A549 (cell line): Measurements from ENCODE around the gene FAXDC2. TPM values are rescaled to one million over a fixed set of nuclear protein-coding genes. Genes with fewer than 3 reads are reported as not detected.

ENCODE experiments used
- ATAC-seq, 2 experiments: fragments of 200-7000 bp in 1 of 2; fragments of >200 bp in 1 of 2; cut with Nextera tagmentation in 1 of 2; cut with Tn5 transposase in 1 of 2; 3 replicates each; pipeline versions ENCODE4 v1.8.0 to v1.9.1; 2018 to 2020; ENCODE audit warnings: mild to moderate bottlenecking in 1 of 2, moderate library complexity in 1 of 2
- CTCF ChIA-PET: fragments of 300-600 bp; sonication (Branson Sonifier 250); formaldehyde crosslinking; extraction: SDS; loops from one replicate; lab custom pipeline; 2021; ENCODE audit warnings: antibody characterized with exemption, inconsistent platforms; lab: Yijun Ruan, JAX
- POLR2A ChIA-PET: fragments of 350-600 bp; formaldehyde crosslinking; extraction: SDS; loops from one replicate; lab custom pipeline; 2021; ENCODE audit warnings: antibody characterized with exemption, inconsistent platforms; lab: Yijun Ruan, JAX
- DNase-seq, 2 experiments: peaks; one replicate each; pipeline versions ENCODE4 v3.0.0 to v3.0.0-alpha.2; 2011 to 2016; ENCODE audit warnings: low read depth in 1 of 2, low spot score in 1 of 2
- FAIRE-seq: peaks from 2 replicates; lab custom pipeline; 2011; peaks lifted over from hg19 to GRCh38; lab: Jason Lieb, UNC
- H3K27ac ChIP-seq, 2 experiments: fragments of >200 bp; sonication (Bioruptor Twin); formaldehyde crosslinking; 3 replicates each; pipeline ENCODE4 v1.5.1; 2016 to 2017
- H3K4me1 ChIP-seq: fragments of >200 bp; sonication (Bioruptor Twin); formaldehyde crosslinking; 3 replicates; pipeline ENCODE4 v1.6.1; 2016
- H3K4me2 ChIP-seq: fragments of >200 bp; sonication (Bioruptor Twin); formaldehyde crosslinking; 3 replicates; pipeline ENCODE4 v1.6.1; 2016
- H3K4me3 ChIP-seq: fragments of >200 bp; sonication (Bioruptor Twin); formaldehyde crosslinking; 3 replicates; pipeline ENCODE4 v1.5.1; 2016
- H3K9me3 ChIP-seq: fragments of >200 bp; sonication (Bioruptor Twin); formaldehyde crosslinking; 3 replicates; pipeline ENCODE4 v1.6.1; 2016
- CHD2 ChIP-seq: fragments of 150-350 bp; IDR thresholded peaks from 2 replicates; pipeline ENCODE4 v1.6.1; 2014; ENCODE audit warnings: low read length; ENCODE audit not compliant: partially characterized antibody
- CHD4 ChIP-seq: fragments of 200-600 bp; sonication (generic); IDR thresholded peaks from 2 replicates; pipeline ENCODE4 v1.6.1; 2016; ENCODE audit warnings: antibody characterized with exemption, mild to moderate bottlenecking, borderline replicate concordance
- EHMT2 ChIP-seq: fragments of 200-600 bp; sonication (generic); IDR thresholded peaks from 2 replicates; pipeline ENCODE4 v1.6.1; 2016; ENCODE audit warnings: antibody characterized with exemption, low read depth, mild to moderate bottlenecking, moderate library complexity
- GATA3 ChIP-seq: IDR thresholded peaks from 2 replicates; pipeline ENCODE4 v1.6.1; 2012; ENCODE audit warnings: borderline replicate concordance
- HEYL ChIP-seq: fragments of 250-450 bp; sonication (Bioruptor Pico); IDR thresholded peaks from 2 replicates; pipeline ENCODE4 v1.8.0; 2021; ENCODE audit warnings: mild to moderate bottlenecking, moderate library complexity
- JUNB ChIP-seq: fragments of >200 bp; sonication (Bioruptor Twin); formaldehyde crosslinking; IDR thresholded peaks from 2 replicates; pipeline ENCODE4 v1.6.1; 2016
- KDM1A ChIP-seq: fragments of 200-600 bp; sonication (generic); IDR thresholded peaks from 2 replicates; pipeline ENCODE4 v1.6.1; 2016; ENCODE audit warnings: low read depth, mild to moderate bottlenecking
- KDM5A ChIP-seq: fragments of 200-600 bp; sonication (generic); IDR thresholded peaks from 2 replicates; pipeline ENCODE4 v1.6.1; 2016; ENCODE audit warnings: antibody characterized with exemption, mild to moderate bottlenecking
- MAFK ChIP-seq: fragments of 450-650 bp; IDR thresholded peaks from 2 replicates; pipeline ENCODE4 v1.6.1; 2014; ENCODE audit not compliant: partially characterized antibody
- MAZ ChIP-seq: fragments of 150-350 bp; IDR thresholded peaks from 2 replicates; pipeline ENCODE4 v1.6.1; 2014; ENCODE audit warnings: antibody characterized with exemption, low read depth, low read length, borderline replicate concordance
- NFE2L2 ChIP-seq: fragments of 150-350 bp; conservative IDR thresholded peaks from 2 replicates; pipeline ENCODE4 v1.6.1; 2014; ENCODE audit warnings: low read length
- NR3C1 ChIP-seq: fragments of >200 bp; sonication (Bioruptor Twin); formaldehyde crosslinking; IDR thresholded peaks from 3 replicates; pipeline ENCODE4 v1.6.1; 2017
- PHF8 ChIP-seq: fragments of 200-600 bp; sonication (generic); IDR thresholded peaks from 2 replicates; pipeline ENCODE4 v1.6.1; 2016; ENCODE audit warnings: low read depth, mild to moderate bottlenecking, antibody characterized with exemption, moderate library complexity, borderline replicate concordance
- POLR2A ChIP-seq: IDR thresholded peaks from 2 replicates; pipeline ENCODE4 v1.6.1; 2012; ENCODE audit warnings: mild to moderate bottlenecking, low read length
- POLR2AphosphoS2 ChIP-seq: conservative IDR thresholded peaks from 2 replicates; pipeline ENCODE4 v1.6.1; 2012; ENCODE audit warnings: low read length, improper control_type of control experiment, inconsistent platforms
- RAD21 ChIP-seq, 2 experiments: fragments of >200 bp in 1 of 2; sonication (Bioruptor Twin) in 1 of 2; formaldehyde crosslinking in 1 of 2; IDR thresholded peaks in 1 of 2; conservative IDR thresholded peaks in 1 of 2; 2 replicates in 1 of 2; 3 replicates in 1 of 2; pipeline ENCODE4 v1.6.1; 2012 to 2018; ENCODE audit warnings: inconsistent platforms in 1 of 2
- RARB ChIP-seq: fragments of 250-450 bp; sonication (Bioruptor Pico); IDR thresholded peaks from 2 replicates; pipeline ENCODE4 v1.8.0; 2021; ENCODE audit warnings: mild to moderate bottlenecking, moderate library complexity
- RFX5 ChIP-seq: fragments of 450-650 bp; IDR thresholded peaks from 2 replicates; pipeline ENCODE4 v1.7.1; 2014; ENCODE audit warnings: antibody characterized with exemption, mild to moderate bottlenecking, moderate library complexity
- TFCP2L1 ChIP-seq: fragments of 250-450 bp; sonication (Bioruptor Pico); IDR thresholded peaks from 2 replicates; pipeline ENCODE4 v1.5.0; 2021; ENCODE audit warnings: mild to moderate bottlenecking
- TP53 ChIP-seq: fragments of 250-450 bp; sonication (Bioruptor Pico); IDR thresholded peaks from 2 replicates; pipeline ENCODE4 v1.5.0; 2021; ENCODE audit warnings: mild to moderate bottlenecking, moderate library complexity
- ZC3H11A ChIP-seq: fragments of 450-650 bp; IDR thresholded peaks from 2 replicates; pipeline ENCODE4 v1.6.1; 2014; ENCODE audit warnings: antibody characterized with exemption, mild to moderate bottlenecking
- ZFP36 ChIP-seq: fragments of 450-650 bp; IDR thresholded peaks from 2 replicates; pipeline ENCODE4 v1.6.1; 2014; ENCODE audit warnings: borderline replicate concordance; ENCODE audit not compliant: partially characterized antibody
- ZNF302 ChIP-seq: fragments of 250-450 bp; sonication (Bioruptor Pico); IDR thresholded peaks from 2 replicates; pipeline ENCODE4 v1.9.0; 2021; ENCODE audit warnings: inconsistent platforms, mild to moderate bottlenecking, moderate library complexity
- ZSCAN20 ChIP-seq: fragments of 250-450 bp; sonication (Bioruptor Pico); IDR thresholded peaks from 2 replicates; pipeline ENCODE4 v1.8.0; 2022; ENCODE audit warnings: mild to moderate bottlenecking, moderate library complexity
- WGBS: methylation state at CpG from one replicate; pipeline ENCODE4 v1.1.6; 2017; ENCODE audit errors: missing lambda C conversion rate; 5-methylcytosine and 5-hydroxymethylcytosine counted together
- polyA plus RNA-seq, 4 experiments: library from polyadenylated mRNA; depleted of rRNA in 3 of 4; stranded (reverse); fragments of >200 nt; fragmentation: RNase III in 1 of 4; extraction: RNeasy Plus Mini Kit Qiagen cat#74134 plus additional on column Dnase treatment in 1 of 4; gene quantifications; 2 replicates in 3 of 4; 3 replicates in 1 of 4; pipeline ENCODE4 v1.2.3, GENCODE V29; 2011 to 2017
- TF ChIP-seq, protein P1 (sequence below): fragments of >200 bp; sonication (Bioruptor Twin); formaldehyde crosslinking; IDR thresholded peaks from 3 replicates; pipeline ENCODE4 v1.5.1; 2016
- TF ChIP-seq, protein P2 (sequence below): fragments of 250-450 bp; sonication (Bioruptor Pico); IDR thresholded peaks from 2 replicates; pipeline ENCODE4 v1.5.0; 2020; ENCODE audit warnings: low read depth, mild to moderate bottlenecking, moderate library complexity
- TF ChIP-seq, protein P3 (sequence below): fragments of >200 bp; sonication (Bioruptor Twin); formaldehyde crosslinking; IDR thresholded peaks from 3 replicates; pipeline ENCODE4 v1.6.1; 2016

FAXDC2 gene
- polyA plus RNA-seq, 2 of the 4 experiments (the other 2 are of a cell fraction), result 0.14 to 0.94 TPM

DNA sequence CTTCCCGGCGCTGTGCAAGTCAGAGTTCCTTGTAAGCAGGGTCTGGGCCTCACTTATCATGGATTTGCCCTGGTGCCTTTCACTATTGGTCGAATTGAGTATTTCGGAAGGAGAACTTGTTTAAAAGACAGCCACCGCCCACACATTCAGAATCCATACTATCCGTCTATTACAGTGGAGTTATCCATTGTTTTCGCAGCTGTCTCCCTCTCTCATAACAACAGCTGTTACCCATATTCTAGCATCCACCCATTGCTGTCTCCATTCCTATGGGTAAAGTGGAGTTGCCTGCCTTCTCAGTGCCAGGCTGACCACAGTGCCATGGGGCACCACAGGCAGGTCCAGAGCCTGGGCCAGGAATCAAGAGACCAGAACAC, 20.2 kb downstream of the FAXDC2 start:
- WGBS, result 84% methylated on average over 7 of the region's 7 CpGs
- no peak overlapping the region for H3K4me3 ChIP-seq
- no peak for TF ChIP-seq CHD2
- TF ChIP-seq ZSCAN20 (CRISPR knock-in tag), result no peak
- TF ChIP-seq MAFK, result no peak
- TF ChIP-seq HEYL (CRISPR knock-in tag), result no peak
- no peak for TF ChIP-seq POLR2A
- no peak for TF ChIP-seq RFX5
- TF ChIP-seq GATA3, result no peak
- TF ChIP-seq ZC3H11A, result no peak
- no peak for TF ChIP-seq TFCP2L1 (CRISPR knock-in tag)
- no peak for TF ChIP-seq RAD21 (conservative IDR thresholded peaks at IDR 0.05 in 1 of 2, IDR thresholded peaks at IDR 0.05 in 1 of 2)
- TF ChIP-seq ZFP36, result no peak
- no peak for TF ChIP-seq RARB
- TF ChIP-seq, protein P1, sequence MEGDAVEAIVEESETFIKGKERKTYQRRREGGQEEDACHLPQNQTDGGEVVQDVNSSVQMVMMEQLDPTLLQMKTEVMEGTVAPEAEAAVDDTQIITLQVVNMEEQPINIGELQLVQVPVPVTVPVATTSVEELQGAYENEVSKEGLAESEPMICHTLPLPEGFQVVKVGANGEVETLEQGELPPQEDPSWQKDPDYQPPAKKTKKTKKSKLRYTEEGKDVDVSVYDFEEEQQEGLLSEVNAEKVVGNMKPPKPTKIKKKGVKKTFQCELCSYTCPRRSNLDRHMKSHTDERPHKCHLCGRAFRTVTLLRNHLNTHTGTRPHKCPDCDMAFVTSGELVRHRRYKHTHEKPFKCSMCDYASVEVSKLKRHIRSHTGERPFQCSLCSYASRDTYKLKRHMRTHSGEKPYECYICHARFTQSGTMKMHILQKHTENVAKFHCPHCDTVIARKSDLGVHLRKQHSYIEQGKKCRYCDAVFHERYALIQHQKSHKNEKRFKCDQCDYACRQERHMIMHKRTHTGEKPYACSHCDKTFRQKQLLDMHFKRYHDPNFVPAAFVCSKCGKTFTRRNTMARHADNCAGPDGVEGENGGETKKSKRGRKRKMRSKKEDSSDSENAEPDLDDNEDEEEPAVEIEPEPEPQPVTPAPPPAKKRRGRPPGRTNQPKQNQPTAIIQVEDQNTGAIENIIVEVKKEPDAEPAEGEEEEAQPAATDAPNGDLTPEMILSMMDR, result no peak
- TF ChIP-seq KDM5A, result no peak
- TF ChIP-seq ZNF302, result no peak
- TF ChIP-seq, all 56 proteins: peak for 0
- H3K4me2 ChIP-seq, result peak overlapping the region; percentile 34; the same call in 2 of the 3 replicates
- CTCF ChIA-PET, result interaction anchor here (1.1 to 1.2 kb wide), 2 partner anchors 21 to 27 kb away, joined by 3 to 4 read pairs; partner anchors contain the start of gene FAXDC2
- FAIRE-seq, result no peak
- no peaks in the 10 kb centered on the region for H3K9me3 ChIP-seq
- DNase-seq, result no peak
- H3K4me1 ChIP-seq, result peaks cover 34% of the 10 kb centered on the region
- no peak for ATAC-seq
- POLR2A ChIA-PET, result interaction anchor here (1.4 kb wide), 1 partner anchor 27 kb away, joined by 5 read pairs; no protein-coding TSS in a partner anchor
- H3K27ac ChIP-seq, result peak overlapping the region; percentile 20 to 46; a peak in 3 of 6 replicates

DNA sequence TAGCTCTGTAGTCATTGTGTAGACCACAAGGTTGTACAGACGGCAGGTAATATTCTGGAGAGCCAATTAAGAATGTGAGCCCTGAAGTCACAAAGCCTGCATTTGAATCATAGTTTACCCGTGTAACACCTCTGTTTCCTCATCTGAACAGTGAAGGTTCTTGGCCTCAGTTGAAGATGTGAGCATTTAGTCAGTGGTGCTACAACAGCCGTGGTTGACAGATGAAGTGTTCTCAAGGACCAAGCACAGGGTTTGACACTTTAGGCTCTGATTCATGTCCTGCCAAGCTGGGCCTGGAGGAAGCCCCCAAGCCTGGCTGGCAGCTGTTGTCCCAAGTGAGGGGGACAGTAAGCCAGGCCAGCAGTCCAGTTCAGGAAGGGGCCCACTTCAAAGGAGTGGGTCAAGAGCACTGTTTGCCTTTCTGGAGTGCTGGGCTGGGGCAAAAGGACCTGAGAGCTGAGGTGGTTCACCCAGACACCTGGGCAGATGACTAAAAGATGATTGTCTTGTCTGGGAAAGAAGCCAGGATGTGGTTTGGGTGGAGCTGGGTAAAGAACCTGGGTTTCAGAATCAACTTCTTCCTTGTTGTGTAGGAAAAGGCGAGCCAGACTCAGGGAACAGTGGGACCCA, 20.7 kb downstream of the FAXDC2 start:
- peak overlapping the region; percentile 20 to 46; a peak in 3 of 6 replicates for H3K27ac ChIP-seq
- whole genome bisulfite sequencing, result 52% methylated on average over 4 of the region's 4 CpGs
- DNase-seq, result peak in 1 of 2 experiments; percentile 50
- TF ChIP-seq EHMT2 (no peak), ZSCAN20 (CRISPR knock-in tag) (no peak), NFE2L2 (no peak), NR3C1 (no peak), RARB (no peak), JUNB (no peak), PHF8 (no peak), KDM5A (no peak), TP53 (CRISPR knock-in tag) (no peak), KDM1A (no peak), CHD4 (no peak), POLR2AphosphoS2 (no peak), POLR2A (no peak), HEYL (CRISPR knock-in tag) (no peak), MAZ (no peak)
- TF ChIP-seq, protein P2, sequence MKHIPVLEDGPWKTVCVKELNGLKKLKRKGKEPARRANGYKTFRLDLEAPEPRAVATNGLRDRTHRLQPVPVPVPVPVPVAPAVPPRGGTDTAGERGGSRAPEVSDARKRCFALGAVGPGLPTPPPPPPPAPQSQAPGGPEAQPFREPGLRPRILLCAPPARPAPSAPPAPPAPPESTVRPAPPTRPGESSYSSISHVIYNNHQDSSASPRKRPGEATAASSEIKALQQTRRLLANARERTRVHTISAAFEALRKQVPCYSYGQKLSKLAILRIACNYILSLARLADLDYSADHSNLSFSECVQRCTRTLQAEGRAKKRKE (CRISPR knock-in tag), result no peak
- TF ChIP-seq, protein P3, sequence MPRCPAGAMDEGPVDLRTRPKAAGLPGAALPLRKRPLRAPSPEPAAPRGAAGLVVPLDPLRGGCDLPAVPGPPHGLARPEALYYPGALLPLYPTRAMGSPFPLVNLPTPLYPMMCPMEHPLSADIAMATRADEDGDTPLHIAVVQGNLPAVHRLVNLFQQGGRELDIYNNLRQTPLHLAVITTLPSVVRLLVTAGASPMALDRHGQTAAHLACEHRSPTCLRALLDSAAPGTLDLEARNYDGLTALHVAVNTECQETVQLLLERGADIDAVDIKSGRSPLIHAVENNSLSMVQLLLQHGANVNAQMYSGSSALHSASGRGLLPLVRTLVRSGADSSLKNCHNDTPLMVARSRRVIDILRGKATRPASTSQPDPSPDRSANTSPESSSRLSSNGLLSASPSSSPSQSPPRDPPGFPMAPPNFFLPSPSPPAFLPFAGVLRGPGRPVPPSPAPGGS, result no peak
- TF ChIP-seq, protein P1, result no peak
- TF ChIP-seq, all 56 proteins: peak for 0
- no peak overlapping the region for H3K4me3 ChIP-seq
- ChIA-PET POLR2A (interaction anchor here (1.4 kb wide), 1 partner anchor 27 kb away, joined by 5 read pairs; no protein-coding TSS in a partner anchor), CTCF (interaction anchor here (1.0 to 1.2 kb wide), 3 partner anchors 21 to 179 kb away, joined by 3 to 4 read pairs (median 4); partner anchors contain the start of gene FAXDC2)
- peaks cover 29% of the 10 kb centered on the region for H3K4me1 ChIP-seq
- ATAC-seq (peak; percentile 43 to 45), FAIRE-seq (no peak)
- no peaks in the 10 kb centered on the region for H3K9me3 ChIP-seq
- H3K4me2 ChIP-seq, result peak overlapping the region; percentile 34; the same call in 2 of the 3 replicates
